HG02571 (cell line): ENCODE measurements around the gene ZBTB42.

Source experiments
- ATAC-seq: cut with Tn5 transposase; IDR thresholded peaks from one replicate; pipeline ENCODE4 v1.9.1; 2021; ENCODE audit warnings: mild to moderate bottlenecking, moderate library complexity; ENCODE audit not compliant: unreplicated experiment

The ZBTB42 gene

GRCh38 chr14:104794631-104794992 is 6.3 kb upstream of the ZBTB42 start:
- ATAC-seq, result no peak

- no peak for ATAC-seq
Observed at GRCh38 chr14:104794993-104795780, 5.7 kb upstream of the ZBTB42 start, which contains the start of gene AKT1. TSS of gene AKT1 (minus strand) at chr14:104795748. CDS start at chr14:104792643, 3,105 bp downstream.

GRCh38 chr14:104795781-104796686 is 4.9 kb upstream of the ZBTB42 start:
- no peak for ATAC-seq

- no peak for ATAC-seq
Observed at GRCh38 chr14:104796687-104797081, 4.2 kb upstream of the ZBTB42 start.

- no peak for ATAC-seq
Observed at GRCh38 chr14:104797115-104798044, 3.5 kb upstream of the ZBTB42 start.

- no peak for ATAC-seq
Observed at GRCh38 chr14:104798300-104799243, 2.3 kb upstream of the ZBTB42 start.

- no peak for ATAC-seq
Observed at GRCh38 chr14:104799244-104800014, 1.5 kb upstream of the ZBTB42 start.

- ATAC-seq, result peak; percentile 41
Observed at GRCh38 chr14:104800015-104800770, 708 bp upstream of the ZBTB42 start.

- no peak for ATAC-seq
Observed at GRCh38 chr14:104801520-104802393, 856 bp downstream of the ZBTB42 start.

GRCh38 chr14:104802394-104803184 is 1.7 kb downstream of the ZBTB42 start:
- no peak for ATAC-seq

- no peak for ATAC-seq
Observed at GRCh38 chr14:104803280-104803911, 2.5 kb downstream of the ZBTB42 start.

GRCh38 chr14:104803912-104804410 is 3.1 kb downstream of the ZBTB42 start:
- no peak for ATAC-seq

GRCh38 chr14:104804481-104805325 is 3.8 kb downstream of the ZBTB42 start:
- no peak for ATAC-seq

- ATAC-seq, result no peak
Observed at GRCh38 chr14:104805326-104805678, 4.4 kb downstream of the ZBTB42 start.
